ENCODE data around the gene ARRB2. TPM values are rescaled to one million over a fixed set of nuclear protein-coding genes. Genes with fewer than 3 reads are reported as not detected.

The ARRB2 gene
- total and polyA plus RNA-seq, 11 donors, result 10.9 to 87.6 (median 23.0) TPM

GRCh38 chr17:4742629-4743028, 32.2 kb downstream of the ARRB2 start:
- ATAC-seq, result no peak
- no peaks in the 10 kb centered on the region for H3K9me3 ChIP-seq
- no peak overlapping the region for H3K4me3 ChIP-seq
- H3K27ac ChIP-seq, result no peak overlapping the region
- TF ChIP-seq CTCF (IDR thresholded peaks at IDR 0.05), result no peak
- no peak for TF ChIP-seq POLR2A (IDR thresholded peaks at IDR 0.05)
- intact Hi-C loops (cut with DNase I), result loop anchor here in 1 of 10 donors (5.0 kb wide), 1 partner anchor 40 kb away; no protein-coding TSS in a partner anchor
- H3K27me3 ChIP-seq, result peaks cover 0 to 43% (median 14%) of the 10 kb centered on the region in 9 donors
- no peak for DNase-seq
- 68 to 78% (median 73%) methylated on average over 9 to 10 of the region's 10 CpGs for WGBS, 4 donors
- H3K4me1 ChIP-seq, result peaks cover 0 to 26% (median 11%) of the 10 kb centered on the region in 12 donors
- no peaks in the 10 kb centered on the region for H3K36me3 ChIP-seq

- Histone ChIP-seq H3K27ac (no peak overlapping the region), H3K27me3 (peaks cover 0 to 38% (median 14%) of the 10 kb centered on the region in 9 donors), H3K36me3 (no peaks in the 10 kb centered on the region), H3K4me1 (peaks cover 0 to 32% (median 12%) of the 10 kb centered on the region in 12 donors), H3K9me3 (no peaks in the 10 kb centered on the region), H3K4me3 (no peak overlapping the region)
- intact Hi-C loops (cut with DNase I), result loop anchor here in 1 of 10 donors (5.0 kb wide), 1 partner anchor 39 kb away; no protein-coding TSS in a partner anchor
- ATAC-seq (no peak), DNase-seq (no peak)
- TF ChIP-seq CTCF (IDR thresholded peaks at IDR 0.05) (no peak), POLR2A (IDR thresholded peaks at IDR 0.05) (no peak)
- WGBS, 4 donors, result 94 to 98% (median 96%) methylated on average over 5 to 8 of the region's 8 CpGs
Measured at GRCh38 chr17:4743216-4743615, 32.8 kb downstream of the ARRB2 start.

- ATAC-seq (no peak), DNase-seq (no peak)
- H3K27me3 ChIP-seq, result peaks cover 0 to 31% (median 14%) of the 10 kb centered on the region in 9 donors
- H3K4me3 ChIP-seq, result no peak overlapping the region
- no peaks in the 10 kb centered on the region for H3K9me3 ChIP-seq
- no peaks in the 10 kb centered on the region for H3K36me3 ChIP-seq
- H3K27ac ChIP-seq, result no peak overlapping the region
- 87 to 92% (median 89%) methylated on average over 9 of the region's 9 CpGs for WGBS, 4 donors
- intact Hi-C loops (cut with DNase I), result loop anchor here in 1 of 10 donors (5.0 kb wide), 1 partner anchor 38 kb away; no protein-coding TSS in a partner anchor
- TF ChIP-seq CTCF (IDR thresholded peaks at IDR 0.05) (no peak), POLR2A (IDR thresholded peaks at IDR 0.05) (no peak)
- peaks cover 0 to 30% (median 6%) of the 10 kb centered on the region in 12 donors for H3K4me1 ChIP-seq
Measured at GRCh38 chr17:4743898-4744297, 33.5 kb downstream of the ARRB2 start.

GRCh38 chr17:4744999-4745969, 34.9 kb downstream of the ARRB2 start:
- ATAC-seq, result peak in 2 of 4 donors; percentile 8 to 17
- WGBS, 4 donors, result 12 to 22% (median 16%) methylated on average over 43 to 51 of the region's 51 CpGs
- intact Hi-C loops (cut with DNase I), result loop anchor here in 1 of 10 donors (5.0 kb wide), 1 partner anchor 37 kb away; no protein-coding TSS in a partner anchor

More at GRCh38 chr17:4744999-4745969, 34.9 kb downstream of the ARRB2 start:
- no peak for DNase-seq
- no peaks in the 10 kb centered on the region for H3K36me3 ChIP-seq
- no peaks in the 10 kb centered on the region for H3K9me3 ChIP-seq
- H3K27me3 ChIP-seq, result peaks cover 0 to 28% (median 14%) of the 10 kb centered on the region in 9 donors
- no peak overlapping the region for H3K4me3 ChIP-seq
- no peak overlapping the region for H3K27ac ChIP-seq
- H3K4me1 ChIP-seq, result peaks cover 0 to 22% (median 1%) of the 10 kb centered on the region in 12 donors
- TF ChIP-seq CTCF (IDR thresholded peaks at IDR 0.05), result no peak
- no peak for TF ChIP-seq POLR2A (IDR thresholded peaks at IDR 0.05)
